ENCODE data around the gene DAGLA. TPM values are rescaled to one million over a fixed set of nuclear protein-coding genes. Genes with fewer than 3 reads are reported as not detected.

The DAGLA gene
- 2.8 to 5.5 TPM (median 4.8 TPM) in 3 replicates for total RNA-seq
- long read RNA-seq, full-length matches to known transcripts: 3 of 9 reads
- long read RNA-seq, partial matches to known transcripts: 4 of 9 reads
- long read RNA-seq, other reads (novel, unspliced or antisense): 2 of 9 reads

GRCh38 chr11:61679893-61680621 is at the start of gene DAGLA:
Gene DAGLA (plus strand): TSS chr11:61680391. CDS start chr11:61720156, 39,765 bp downstream.
- TF ChIP-seq, protein P1, sequence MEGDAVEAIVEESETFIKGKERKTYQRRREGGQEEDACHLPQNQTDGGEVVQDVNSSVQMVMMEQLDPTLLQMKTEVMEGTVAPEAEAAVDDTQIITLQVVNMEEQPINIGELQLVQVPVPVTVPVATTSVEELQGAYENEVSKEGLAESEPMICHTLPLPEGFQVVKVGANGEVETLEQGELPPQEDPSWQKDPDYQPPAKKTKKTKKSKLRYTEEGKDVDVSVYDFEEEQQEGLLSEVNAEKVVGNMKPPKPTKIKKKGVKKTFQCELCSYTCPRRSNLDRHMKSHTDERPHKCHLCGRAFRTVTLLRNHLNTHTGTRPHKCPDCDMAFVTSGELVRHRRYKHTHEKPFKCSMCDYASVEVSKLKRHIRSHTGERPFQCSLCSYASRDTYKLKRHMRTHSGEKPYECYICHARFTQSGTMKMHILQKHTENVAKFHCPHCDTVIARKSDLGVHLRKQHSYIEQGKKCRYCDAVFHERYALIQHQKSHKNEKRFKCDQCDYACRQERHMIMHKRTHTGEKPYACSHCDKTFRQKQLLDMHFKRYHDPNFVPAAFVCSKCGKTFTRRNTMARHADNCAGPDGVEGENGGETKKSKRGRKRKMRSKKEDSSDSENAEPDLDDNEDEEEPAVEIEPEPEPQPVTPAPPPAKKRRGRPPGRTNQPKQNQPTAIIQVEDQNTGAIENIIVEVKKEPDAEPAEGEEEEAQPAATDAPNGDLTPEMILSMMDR (IDR thresholded peaks at IDR 0.05): peak; percentile 99
- H3K9me3 Mint-ChIP-seq (ENCODE audit: low read depth): no peaks in the 10 kb centered on the region
- no peaks in the 10 kb centered on the region for H3K36me3 Mint-ChIP-seq (ENCODE audit: low read depth)
- no peak for DNase-seq (ENCODE audit: low spot score)
- peak within 1 kb of the TSS; percentile 69 for H3K4me3 Mint-ChIP-seq (ENCODE audit: unreplicated experiment)
- H3K27ac Mint-ChIP-seq (ENCODE audit: unreplicated experiment): peak within 1 kb of the TSS; percentile 22
- H3K27me3 Mint-ChIP-seq (ENCODE audit: low read depth): peaks cover 17% of the 10 kb centered on the region
- H3K4me1 Mint-ChIP-seq (ENCODE audit: low read depth): peaks cover 13% of the 10 kb centered on the region

DNA sequence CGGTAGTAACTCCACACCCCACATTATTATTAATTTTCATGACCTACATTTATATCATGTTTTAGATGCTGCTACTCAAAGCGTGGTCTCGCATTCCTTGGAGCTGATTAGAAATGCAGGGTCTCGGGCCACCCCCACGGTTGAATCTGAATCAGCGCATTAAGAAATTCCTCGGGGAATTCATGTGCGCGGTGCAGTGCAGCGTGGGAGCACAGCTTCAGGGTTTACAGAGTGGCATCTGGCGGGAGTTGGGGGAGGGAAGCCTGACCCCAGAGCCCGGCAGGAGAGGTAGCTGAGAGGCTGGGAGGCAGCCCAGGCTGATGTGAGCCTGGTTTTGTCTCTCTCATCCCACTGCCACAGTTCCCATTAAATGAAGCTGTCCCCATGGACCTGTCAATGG is 48.1 kb upstream of the DAGLA start:
- H3K9me3 Mint-ChIP-seq (ENCODE audit: low read depth): no peaks in the 10 kb centered on the region
- no peaks in the 10 kb centered on the region for H3K36me3 Mint-ChIP-seq (ENCODE audit: low read depth)
- no peak overlapping the region for H3K4me3 Mint-ChIP-seq (ENCODE audit: unreplicated experiment)
- no peak overlapping the region for H3K27ac Mint-ChIP-seq (ENCODE audit: unreplicated experiment)
- peaks cover 13% of the 10 kb centered on the region for H3K4me1 Mint-ChIP-seq (ENCODE audit: low read depth)
- DNase-seq (ENCODE audit: low spot score): no peak
- TF ChIP-seq, protein P1 (IDR thresholded peaks at IDR 0.05): no peak
- peaks cover 14% of the 10 kb centered on the region for H3K27me3 Mint-ChIP-seq (ENCODE audit: low read depth)

GRCh38 chr11:61635304-61635703 is 44.9 kb upstream of the DAGLA start:
- Mint-ChIP-seq H3K36me3 (ENCODE audit: low read depth) (no peaks in the 10 kb centered on the region), H3K4me1 (ENCODE audit: low read depth) (no peaks in the 10 kb centered on the region), H3K9me3 (ENCODE audit: low read depth) (no peaks in the 10 kb centered on the region), H3K27ac (ENCODE audit: unreplicated experiment) (no peak overlapping the region), H3K27me3 (ENCODE audit: low read depth) (peaks cover 7% of the 10 kb centered on the region), H3K4me3 (ENCODE audit: unreplicated experiment) (no peak overlapping the region)
- no peak for DNase-seq (ENCODE audit: low spot score)
- TF ChIP-seq, protein P1 (IDR thresholded peaks at IDR 0.05): no peak

DNA sequence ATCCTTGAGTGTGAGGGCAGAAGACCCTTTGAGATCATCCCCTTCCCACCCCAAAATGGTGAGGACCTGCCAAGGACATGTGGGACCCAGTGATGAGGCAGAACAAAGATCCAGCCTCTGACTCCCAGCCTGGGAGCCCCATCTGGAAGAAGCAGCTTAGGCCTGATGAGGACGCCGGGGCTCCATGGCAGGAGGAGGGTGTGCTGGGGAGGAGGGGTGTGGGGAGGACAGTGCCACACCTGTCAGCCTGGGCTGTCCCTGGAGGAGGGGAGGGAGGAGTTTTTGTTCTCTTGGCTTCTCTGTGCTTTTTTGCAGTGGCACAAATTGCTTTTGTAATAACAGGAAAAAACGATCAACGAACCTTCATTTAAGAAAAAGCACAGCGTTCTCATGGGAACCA is 44.4 kb upstream of the DAGLA start:
- H3K9me3 Mint-ChIP-seq (ENCODE audit: low read depth): no peaks in the 10 kb centered on the region
- H3K27me3 Mint-ChIP-seq (ENCODE audit: low read depth): peaks cover 6% of the 10 kb centered on the region
- H3K27ac Mint-ChIP-seq (ENCODE audit: unreplicated experiment): no peak overlapping the region
- H3K36me3 Mint-ChIP-seq (ENCODE audit: low read depth): no peaks in the 10 kb centered on the region
- no peaks in the 10 kb centered on the region for H3K4me1 Mint-ChIP-seq (ENCODE audit: low read depth)
- TF ChIP-seq, protein P1 (IDR thresholded peaks at IDR 0.05): no peak
- no peak for DNase-seq (ENCODE audit: low spot score)
- H3K4me3 Mint-ChIP-seq (ENCODE audit: unreplicated experiment): no peak overlapping the region

GRCh38 chr11:61636676-61637075 is 43.5 kb upstream of the DAGLA start:
- H3K4me1 Mint-ChIP-seq (ENCODE audit: low read depth): no peaks in the 10 kb centered on the region
- TF ChIP-seq, protein P1 (IDR thresholded peaks at IDR 0.05): no peak
- H3K36me3 Mint-ChIP-seq (ENCODE audit: low read depth): no peaks in the 10 kb centered on the region
- H3K27ac Mint-ChIP-seq (ENCODE audit: unreplicated experiment): no peak overlapping the region
- no peaks in the 10 kb centered on the region for H3K9me3 Mint-ChIP-seq (ENCODE audit: low read depth)
- H3K4me3 Mint-ChIP-seq (ENCODE audit: unreplicated experiment): no peak overlapping the region
- no peak for DNase-seq (ENCODE audit: low spot score)
- H3K27me3 Mint-ChIP-seq (ENCODE audit: low read depth): peaks cover 9% of the 10 kb centered on the region
